ENCODE measurements around the gene CYTH1. TPM values are rescaled to one million over a fixed set of nuclear protein-coding genes. Genes with fewer than 3 reads are reported as not detected.

CYTH1 gene
- total and polyA plus RNA-seq, 10 of the 15 experiments (the other 5 are each of a cell fraction or from before 2014, with no cell fraction given): 6.6 to 188 (median 145) TPM

DNA sequence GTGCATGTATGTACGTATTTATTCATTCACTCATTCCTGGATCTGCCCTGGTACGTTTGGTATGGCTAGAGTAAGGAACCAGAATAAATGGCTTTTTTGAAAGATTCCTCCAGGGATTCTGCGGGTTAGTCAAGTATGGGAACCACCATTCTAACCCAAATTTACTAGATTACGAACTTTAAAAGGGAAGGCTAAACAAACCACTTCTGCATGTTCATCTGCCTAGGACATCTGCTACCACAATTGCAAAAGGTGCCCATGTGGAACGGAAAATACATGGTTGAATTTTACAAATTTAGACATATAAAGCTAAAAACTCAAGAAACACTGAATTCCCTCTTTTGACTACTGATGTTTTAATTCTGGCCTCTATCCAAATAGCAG, 22.1 kb downstream of the CYTH1 start (continued):
- TF ChIP-seq IKZF2 (IDR thresholded peaks at IDR 0.05) (0 out of 4 replicates have a peak, but pooled peaks of 1 of the 2 experiments have one; percentile 16), RUNX3 (IDR thresholded peaks at IDR 0.05; ENCODE audit: low read length) (peak; percentile 17; the same call in 1 of the 2 replicates), MTA2 (IDR thresholded peaks at IDR 0.05; ENCODE audit: low read depth) (no peak), HCFC1 (IDR thresholded peaks at IDR 0.05; ENCODE audit: low read length) (no peak), RCOR1 (conservative IDR thresholded peaks at IDR 0.05; ENCODE audit: low read depth, low read length) (no peak), MEF2B (IDR thresholded peaks at IDR 0.05; ENCODE audit: partially characterized antibody, poor library complexity, severe bottlenecking) (peak; percentile 13), ETV6 (conservative IDR thresholded peaks at IDR 0.05 in 1 of 2, IDR thresholded peaks at IDR 0.05 in 1 of 2; ENCODE audit: borderline replicate concordance in 1 of 2, low read depth in 1 of 2) (no peak), FOS (IDR thresholded peaks at IDR 0.05; ENCODE audit: borderline replicate concordance, extremely low read depth, insufficient read length) (no peak), TCF12 (IDR thresholded peaks at IDR 0.05; ENCODE audit: low read depth, low read length) (0 out of 2 replicates have a peak, but pooled peaks have one; percentile 20)
- TF ChIP-seq, protein P1, sequence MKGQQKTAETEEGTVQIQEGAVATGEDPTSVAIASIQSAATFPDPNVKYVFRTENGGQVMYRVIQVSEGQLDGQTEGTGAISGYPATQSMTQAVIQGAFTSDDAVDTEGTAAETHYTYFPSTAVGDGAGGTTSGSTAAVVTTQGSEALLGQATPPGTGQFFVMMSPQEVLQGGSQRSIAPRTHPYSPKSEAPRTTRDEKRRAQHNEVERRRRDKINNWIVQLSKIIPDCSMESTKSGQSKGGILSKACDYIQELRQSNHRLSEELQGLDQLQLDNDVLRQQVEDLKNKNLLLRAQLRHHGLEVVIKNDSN (IDR thresholded peaks at IDR 0.05; ENCODE audit: borderline replicate concordance, extremely low read length, insufficient read depth, low read depth, low read length): no peak

Data from GM12878 (cell line).